ENCODE measurements around the gene PPP6R2. TPM values are rescaled to one million over a fixed set of nuclear protein-coding genes. Genes with fewer than 3 reads are reported as not detected.

Gene PPP6R2
- total RNA-seq, 1 donor: 61.2 TPM

- peak; percentile 65 for DNase-seq (ENCODE audit: insufficient read length, low spot score, missing footprints)
- Histone ChIP-seq H3K4me2 (ENCODE audit: insufficient read depth, low read length) (no peak overlapping the region), H3K27ac (ENCODE audit: low read depth, low read length) (no peak overlapping the region), H2AFZ (ENCODE audit: low read length) (no peak overlapping the region), H3K36me3 (ENCODE audit: insufficient read depth, low read length) (no peaks in the 10 kb centered on the region), H3K4me3 (ENCODE audit: insufficient read depth, low read length) (no peak overlapping the region), H4K20me1 (ENCODE audit: insufficient read depth, low read length) (no peaks in the 10 kb centered on the region), H3K27me3 (ENCODE audit: insufficient read depth, low read length) (no peaks in the 10 kb centered on the region), H3K4me1 (ENCODE audit: insufficient read depth, low read length) (no peaks in the 10 kb centered on the region), H3K9me3 (ENCODE audit: low read depth, low read length) (no peaks in the 10 kb centered on the region), H3K79me2 (ENCODE audit: insufficient read depth, low read length) (no peaks in the 10 kb centered on the region)
- no peak for TF ChIP-seq CTCF (IDR thresholded peaks at IDR 0.05; ENCODE audit: extremely low read depth, low read depth, low read length)
Observed at GRCh38 chr22:50316114-50317065, 26.7 kb upstream of the PPP6R2 start.

- Histone ChIP-seq H3K4me1 (ENCODE audit: insufficient read depth, low read length) (no peaks in the 10 kb centered on the region), H3K9me3 (ENCODE audit: low read depth, low read length) (no peaks in the 10 kb centered on the region), H4K20me1 (ENCODE audit: insufficient read depth, low read length) (no peaks in the 10 kb centered on the region), H3K36me3 (ENCODE audit: insufficient read depth, low read length) (no peaks in the 10 kb centered on the region), H3K27me3 (ENCODE audit: insufficient read depth, low read length) (no peaks in the 10 kb centered on the region), H3K79me2 (ENCODE audit: insufficient read depth, low read length) (no peaks in the 10 kb centered on the region), H3K27ac (ENCODE audit: low read depth, low read length) (no peak overlapping the region), H3K4me3 (ENCODE audit: insufficient read depth, low read length) (no peak overlapping the region), H2AFZ (ENCODE audit: low read length) (no peak overlapping the region), H3K4me2 (ENCODE audit: insufficient read depth, low read length) (no peak overlapping the region)
- DNase-seq (ENCODE audit: insufficient read length, low spot score, missing footprints): peak; percentile 72
- TF ChIP-seq CTCF (IDR thresholded peaks at IDR 0.05; ENCODE audit: extremely low read depth, low read depth, low read length): no peak
Observed at GRCh38 chr22:50317178-50317577, 25.9 kb upstream of the PPP6R2 start.

- no peak overlapping the region for H3K4me3 ChIP-seq (ENCODE audit: insufficient read depth, low read length)
- H3K36me3 ChIP-seq (ENCODE audit: insufficient read depth, low read length): no peaks in the 10 kb centered on the region
- DNase-seq (ENCODE audit: insufficient read length, low spot score, missing footprints): peak; percentile 72
- H3K27me3 ChIP-seq (ENCODE audit: insufficient read depth, low read length): no peaks in the 10 kb centered on the region
- H3K79me2 ChIP-seq (ENCODE audit: insufficient read depth, low read length): no peaks in the 10 kb centered on the region
- H3K4me2 ChIP-seq (ENCODE audit: insufficient read depth, low read length): no peak overlapping the region
- no peak for TF ChIP-seq CTCF (IDR thresholded peaks at IDR 0.05; ENCODE audit: extremely low read depth, low read depth, low read length)
- no peak overlapping the region for H2AFZ ChIP-seq (ENCODE audit: low read length)
- H4K20me1 ChIP-seq (ENCODE audit: insufficient read depth, low read length): no peaks in the 10 kb centered on the region
- no peaks in the 10 kb centered on the region for H3K4me1 ChIP-seq (ENCODE audit: insufficient read depth, low read length)
- no peaks in the 10 kb centered on the region for H3K9me3 ChIP-seq (ENCODE audit: low read depth, low read length)
- H3K27ac ChIP-seq (ENCODE audit: low read depth, low read length): no peak overlapping the region
Observed at GRCh38 chr22:50317674-50318073, 25.5 kb upstream of the PPP6R2 start.

GRCh38 chr22:50318356-50318697, 24.8 kb upstream of the PPP6R2 start:
- Histone ChIP-seq H3K27ac (ENCODE audit: low read depth, low read length) (no peak overlapping the region), H4K20me1 (ENCODE audit: insufficient read depth, low read length) (no peaks in the 10 kb centered on the region), H3K4me3 (ENCODE audit: insufficient read depth, low read length) (no peak overlapping the region), H3K4me2 (ENCODE audit: insufficient read depth, low read length) (no peak overlapping the region), H3K4me1 (ENCODE audit: insufficient read depth, low read length) (no peaks in the 10 kb centered on the region), H3K79me2 (ENCODE audit: insufficient read depth, low read length) (no peaks in the 10 kb centered on the region), H2AFZ (ENCODE audit: low read length) (no peak overlapping the region), H3K36me3 (ENCODE audit: insufficient read depth, low read length) (no peaks in the 10 kb centered on the region), H3K9me3 (ENCODE audit: low read depth, low read length) (no peaks in the 10 kb centered on the region), H3K27me3 (ENCODE audit: insufficient read depth, low read length) (no peaks in the 10 kb centered on the region)
- no peak for TF ChIP-seq CTCF (IDR thresholded peaks at IDR 0.05; ENCODE audit: extremely low read depth, low read depth, low read length)
- DNase-seq (ENCODE audit: insufficient read length, low spot score, missing footprints): peak; percentile 73
